Upper lobe of right lung (tissue), 1 donor: ENCODE measurements around the gene DYNLT4. TPM values are rescaled to one million over a fixed set of nuclear protein-coding genes. Genes with fewer than 3 reads are reported as not detected.

Source experiments
- ATAC-seq: fragments of 200-7000 bp; cut with Tn5 transposase; one replicate; pipeline ENCODE4 v1.9.1; 2020; ENCODE audit warnings: mild to moderate bottlenecking, moderate library complexity
- DNase-seq: peaks from one replicate; pipeline ENCODE4 v3.0.0-alpha.2; 2020
- H3K27ac ChIP-seq: fragments of 200-600 bp; one replicate; pipeline ENCODE4 v1.8.0; 2022
- H3K27me3 ChIP-seq: fragments of 200-600 bp; one replicate; pipeline ENCODE4 v1.8.0; 2022; ENCODE audit warnings: mild to moderate bottlenecking
- H3K36me3 ChIP-seq: fragments of 200-600 bp; one replicate; pipeline ENCODE4 v1.8.0; 2022
- H3K4me1 ChIP-seq: fragments of 200-600 bp; one replicate; pipeline ENCODE4 v1.8.0; 2022
- H3K4me3 ChIP-seq: fragments of 200-600 bp; one replicate; pipeline ENCODE4 v1.8.0; 2022; ENCODE audit warnings: mild to moderate bottlenecking
- H3K9me3 ChIP-seq: fragments of 200-600 bp; one replicate; pipeline ENCODE4 v1.8.0; 2022
- intact Hi-C: fragments of 100-400 bp; cut with DNase I; formaldehyde crosslinking; loops from one replicate; pipeline ENCODE4 v1.11.0; 2022
- total RNA-seq: library from RNA; stranded (reverse); fragmentation: NEBNext Ultra II Directional; extraction: Animal tissue kit (Norgen Biotek cat#: 25700); gene quantifications from one replicate; pipeline ENCODE4 v1.2.1, GENCODE V29; 2021
- TF ChIP-seq, protein P1 (sequence below): fragments of 200-600 bp; IDR thresholded peaks from one replicate; pipeline ENCODE4 v1.8.0; 2022; ENCODE audit warnings: antibody characterized with exemption
- donor health status: DM: no; HTN: yes; CAD: no; lungs with severe emphysema.

Gene DYNLT4
- total RNA-seq, 1 donor from 2014 or later, result not detected

DNA sequence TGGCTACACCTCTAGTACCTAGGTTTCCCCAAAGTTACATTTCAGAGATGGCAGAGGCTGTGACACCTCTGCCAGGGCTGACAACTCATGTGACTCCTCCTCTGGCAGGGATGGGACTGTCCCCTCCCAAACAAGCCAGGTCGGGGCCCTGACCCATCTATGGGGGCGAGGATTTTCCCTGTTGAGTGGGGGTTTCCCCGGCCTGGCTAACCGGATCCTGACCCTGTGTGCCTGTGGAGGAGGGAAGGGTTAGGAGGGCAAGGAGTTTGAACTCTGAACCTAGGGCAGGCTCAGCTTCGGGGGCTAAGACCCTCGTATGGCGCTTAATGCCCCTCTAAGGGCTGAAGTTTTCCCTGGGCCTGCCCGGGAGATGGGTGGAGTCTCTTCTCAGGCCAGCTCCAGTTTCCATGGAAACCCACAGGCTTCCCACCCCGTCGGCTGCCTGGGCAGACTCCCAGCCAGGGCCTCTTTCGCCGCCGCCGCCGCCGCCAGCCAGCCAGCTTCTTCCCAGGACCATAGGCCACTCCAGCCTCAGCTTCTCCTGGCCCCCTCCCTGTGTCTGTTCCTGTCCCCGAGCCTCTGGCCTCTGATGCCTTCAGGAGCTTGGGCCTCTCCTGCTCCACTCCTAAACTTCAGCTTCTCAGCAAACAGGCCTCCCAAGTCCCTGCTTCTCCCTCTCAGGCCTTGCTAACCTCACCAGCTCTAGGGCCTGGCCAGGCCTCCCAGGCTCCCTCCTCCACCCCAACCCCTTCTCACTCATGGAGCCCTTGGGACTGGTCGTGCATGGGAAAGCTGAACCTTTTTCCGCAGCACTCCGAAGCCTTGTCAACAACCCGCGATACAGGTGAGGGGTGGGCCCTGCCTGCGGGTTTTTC is 1.1 kb upstream of the DYNLT4 start, which contains the start of gene BTBD19:
Gene BTBD19 (plus strand): TSS at position 461 of the 875 bp plus-strand sequence. CDS start 298 bp downstream, at position 759.
- intact Hi-C loops, result no loop called here
- H3K27ac ChIP-seq, result peak within 1 kb of the TSS; percentile 100
- H3K4me3 ChIP-seq, result peak within 1 kb of the TSS; percentile 45
- ATAC-seq (peak; percentile 5), DNase-seq (peak; percentile 85)
- peaks cover 76% of the 10 kb centered on the region for H3K4me1 ChIP-seq
- TF ChIP-seq, protein P1, sequence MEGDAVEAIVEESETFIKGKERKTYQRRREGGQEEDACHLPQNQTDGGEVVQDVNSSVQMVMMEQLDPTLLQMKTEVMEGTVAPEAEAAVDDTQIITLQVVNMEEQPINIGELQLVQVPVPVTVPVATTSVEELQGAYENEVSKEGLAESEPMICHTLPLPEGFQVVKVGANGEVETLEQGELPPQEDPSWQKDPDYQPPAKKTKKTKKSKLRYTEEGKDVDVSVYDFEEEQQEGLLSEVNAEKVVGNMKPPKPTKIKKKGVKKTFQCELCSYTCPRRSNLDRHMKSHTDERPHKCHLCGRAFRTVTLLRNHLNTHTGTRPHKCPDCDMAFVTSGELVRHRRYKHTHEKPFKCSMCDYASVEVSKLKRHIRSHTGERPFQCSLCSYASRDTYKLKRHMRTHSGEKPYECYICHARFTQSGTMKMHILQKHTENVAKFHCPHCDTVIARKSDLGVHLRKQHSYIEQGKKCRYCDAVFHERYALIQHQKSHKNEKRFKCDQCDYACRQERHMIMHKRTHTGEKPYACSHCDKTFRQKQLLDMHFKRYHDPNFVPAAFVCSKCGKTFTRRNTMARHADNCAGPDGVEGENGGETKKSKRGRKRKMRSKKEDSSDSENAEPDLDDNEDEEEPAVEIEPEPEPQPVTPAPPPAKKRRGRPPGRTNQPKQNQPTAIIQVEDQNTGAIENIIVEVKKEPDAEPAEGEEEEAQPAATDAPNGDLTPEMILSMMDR, result no peak
- peaks cover 36% of the 10 kb centered on the region for H3K36me3 ChIP-seq
- no peaks in the 10 kb centered on the region for H3K27me3 ChIP-seq
- H3K9me3 ChIP-seq, result no peaks in the 10 kb centered on the region

DNA sequence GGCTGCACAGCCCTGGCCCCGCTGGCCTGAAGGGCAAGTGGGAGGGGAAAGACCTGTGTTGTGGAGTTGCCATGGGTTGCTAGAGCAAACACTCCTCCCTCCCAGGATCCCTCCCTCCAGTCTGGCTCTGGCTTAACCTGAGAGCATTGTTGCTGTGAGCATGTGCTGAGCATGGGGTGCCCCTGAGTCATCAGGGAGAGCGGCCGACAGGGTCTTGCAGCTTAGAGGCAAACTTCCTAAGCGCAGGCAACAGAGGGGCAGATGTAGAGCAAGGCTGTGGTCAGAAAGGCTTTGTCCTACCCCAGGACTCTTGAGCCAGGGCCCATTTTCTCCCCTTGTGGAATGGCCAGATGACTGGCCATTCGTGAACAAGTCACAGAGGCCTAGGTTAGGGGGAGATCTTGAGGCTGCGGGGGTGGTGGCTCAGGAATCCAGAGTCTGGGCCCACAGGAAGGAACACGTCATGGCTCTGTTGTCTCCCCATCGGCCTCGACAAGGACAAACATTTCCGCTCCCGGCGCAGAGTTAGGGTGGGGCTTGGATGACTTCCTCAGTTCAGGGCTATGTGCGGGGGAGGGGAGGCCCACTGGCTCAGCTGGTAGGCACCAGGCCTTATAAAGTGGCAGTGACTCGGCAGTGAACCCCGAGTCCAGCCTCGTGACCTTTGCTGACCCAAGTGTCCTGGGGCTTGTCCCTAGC is 362 bp upstream of the DYNLT4 start:
- no peaks in the 10 kb centered on the region for H3K9me3 ChIP-seq
- intact Hi-C loops, result no loop called here
- peaks cover 44% of the 10 kb centered on the region for H3K36me3 ChIP-seq
- TF ChIP-seq, protein P1, result no peak
- H3K4me3 ChIP-seq, result peak overlapping the region; percentile 45
- peak overlapping the region; percentile 100 for H3K27ac ChIP-seq
- DNase-seq (peak; percentile 98), ATAC-seq (peak; percentile 82)
- H3K27me3 ChIP-seq, result no peaks in the 10 kb centered on the region
- H3K4me1 ChIP-seq, result peaks cover 78% of the 10 kb centered on the region

DNA sequence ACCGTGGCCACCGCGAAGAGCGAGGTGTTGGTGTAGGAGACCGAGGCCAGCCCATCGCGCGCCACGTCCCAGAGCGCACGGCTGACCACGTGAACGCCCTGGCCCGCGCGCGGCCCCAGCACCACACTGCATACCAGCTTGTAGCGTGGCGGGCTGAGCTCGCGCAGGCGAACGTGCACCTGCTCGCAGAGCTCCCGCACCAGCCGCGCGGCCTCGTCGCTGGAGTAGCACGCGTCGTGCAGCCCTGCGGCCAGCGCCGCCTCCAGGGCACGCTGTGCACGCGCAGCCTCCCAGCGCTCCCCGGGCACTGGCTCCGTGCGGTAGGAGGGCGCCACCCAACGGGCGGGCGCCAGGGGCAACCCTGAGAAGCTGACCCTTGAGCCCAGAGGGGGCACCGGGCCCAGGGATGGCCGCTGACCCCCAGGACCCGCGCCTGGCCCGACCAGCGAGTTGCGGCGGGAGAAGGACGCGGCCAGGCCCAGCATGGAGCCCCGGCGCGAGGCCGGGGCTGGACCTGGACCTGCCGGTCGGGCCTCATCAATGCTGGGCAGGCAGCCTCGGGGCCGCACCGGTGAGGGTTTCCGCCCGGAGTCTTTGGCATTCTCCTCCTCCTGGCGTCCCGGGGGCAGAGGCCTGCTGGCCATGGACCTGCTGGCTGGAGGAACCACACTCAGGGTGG is 987 bp downstream of the DYNLT4 start:
- H3K27me3 ChIP-seq, result no peaks in the 10 kb centered on the region
- intact Hi-C loops, result no loop called here
- TF ChIP-seq, protein P1, result no peak
- ATAC-seq (no peak), DNase-seq (peak; percentile 70)
- peaks cover 44% of the 10 kb centered on the region for H3K36me3 ChIP-seq
- H3K4me3 ChIP-seq, result peak overlapping the region; percentile 8
- peak overlapping the region; percentile 100 for H3K27ac ChIP-seq
- H3K4me1 ChIP-seq, result peaks cover 81% of the 10 kb centered on the region
- H3K9me3 ChIP-seq, result no peaks in the 10 kb centered on the region

DNA sequence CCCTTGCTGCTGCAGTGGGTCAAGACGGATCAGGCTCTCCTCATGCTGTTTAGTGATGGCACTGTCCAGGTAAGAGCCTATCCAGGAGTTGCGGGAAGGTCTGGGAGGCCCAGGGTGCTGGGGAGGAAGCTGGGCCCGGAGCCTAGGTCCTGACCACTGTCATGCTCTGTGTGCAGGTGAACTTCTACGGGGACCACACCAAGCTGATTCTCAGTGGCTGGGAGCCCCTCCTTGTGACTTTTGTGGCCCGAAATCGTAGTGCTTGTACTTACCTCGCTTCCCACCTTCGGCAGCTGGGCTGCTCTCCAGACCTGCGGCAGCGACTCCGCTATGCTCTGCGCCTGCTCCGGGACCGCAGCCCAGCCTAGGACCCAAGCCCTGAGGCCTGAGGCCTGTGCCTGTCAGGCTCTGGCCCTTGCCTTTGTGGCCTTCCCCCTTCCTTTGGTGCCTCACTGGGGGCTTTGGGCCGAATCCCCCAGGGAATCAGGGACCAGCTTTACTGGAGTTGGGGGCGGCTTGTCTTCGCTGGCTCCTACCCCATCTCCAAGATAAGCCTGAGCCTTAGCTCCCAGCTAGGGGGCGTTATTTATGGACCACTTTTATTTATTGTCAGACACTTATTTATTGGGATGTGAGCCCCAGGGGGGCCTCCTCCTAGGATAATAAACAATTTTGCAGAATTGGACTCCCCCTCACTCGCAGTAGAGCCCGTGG is 1.7 kb downstream of the DYNLT4 start:
- Histone ChIP-seq H3K4me3 (no peak overlapping the region), H3K27me3 (no peaks in the 10 kb centered on the region), H3K9me3 (no peaks in the 10 kb centered on the region), H3K36me3 (peaks cover 44% of the 10 kb centered on the region), H3K4me1 (peaks cover 74% of the 10 kb centered on the region), H3K27ac (peak overlapping the region; percentile 100)
- ATAC-seq (no peak), DNase-seq (peak; percentile 67)
- intact Hi-C loops, result no loop called here
- TF ChIP-seq, protein P1, result no peak
